ENCODE data around the gene ATP4B. TPM values are rescaled to one million over a fixed set of nuclear protein-coding genes. Genes with fewer than 3 reads are reported as not detected.

ATP4B gene
- total RNA-seq, 2 donors from 2014 or later = not detected

- Histone ChIP-seq H3K4me3 (no peak overlapping the region), H3K27me3 (no peaks in the 10 kb centered on the region), H3K9me3 (no peaks in the 10 kb centered on the region), H3K27ac (no peak overlapping the region), H3K4me1 (no peaks in the 10 kb centered on the region), H3K36me3 (no peaks in the 10 kb centered on the region)
- no peak for DNase-seq (ENCODE audit: low spot score)
- TF ChIP-seq CTCF (IDR thresholded peaks at IDR 0.05) = no peak
Measured at GRCh38 chr13:113607889-113608635, 49.9 kb downstream of the ATP4B start.

GRCh38 chr13:113607056-113607888 lies 50.7 kb downstream of the ATP4B start:
- Histone ChIP-seq H3K4me1 (no peaks in the 10 kb centered on the region), H3K27ac (no peak overlapping the region), H3K27me3 (no peaks in the 10 kb centered on the region), H3K9me3 (no peaks in the 10 kb centered on the region), H3K36me3 (no peaks in the 10 kb centered on the region), H3K4me3 (no peak overlapping the region)
- DNase-seq (ENCODE audit: low spot score) = no peak
- TF ChIP-seq CTCF (IDR thresholded peaks at IDR 0.05) = no peak

- no peak overlapping the region for H3K27ac ChIP-seq
- H3K4me1 ChIP-seq = no peaks in the 10 kb centered on the region
- no peaks in the 10 kb centered on the region for H3K9me3 ChIP-seq
- DNase-seq (ENCODE audit: low spot score) = no peak
- TF ChIP-seq CTCF (IDR thresholded peaks at IDR 0.05) = no peak
- no peaks in the 10 kb centered on the region for H3K27me3 ChIP-seq
- no peak overlapping the region for H3K4me3 ChIP-seq
- H3K36me3 ChIP-seq = no peaks in the 10 kb centered on the region
Measured at GRCh38 chr13:113605866-113606438, 52.0 kb downstream of the ATP4B start.

- H3K4me1 ChIP-seq = no peaks in the 10 kb centered on the region
- H3K27me3 ChIP-seq = no peaks in the 10 kb centered on the region
- H3K9me3 ChIP-seq = no peaks in the 10 kb centered on the region
- no peaks in the 10 kb centered on the region for H3K36me3 ChIP-seq
- no peak for TF ChIP-seq CTCF (IDR thresholded peaks at IDR 0.05)
- no peak overlapping the region for H3K4me3 ChIP-seq
- no peak overlapping the region for H3K27ac ChIP-seq
- no peak for DNase-seq (ENCODE audit: low spot score)
Measured at GRCh38 chr13:113605461-113605860, 52.5 kb downstream of the ATP4B start.

GRCh38 chr13:113604186-113604585 lies 53.8 kb downstream of the ATP4B start:
- Histone ChIP-seq H3K9me3 (no peaks in the 10 kb centered on the region), H3K4me1 (no peaks in the 10 kb centered on the region), H3K27me3 (no peaks in the 10 kb centered on the region), H3K27ac (no peak overlapping the region), H3K36me3 (no peaks in the 10 kb centered on the region), H3K4me3 (no peak overlapping the region)
- TF ChIP-seq CTCF (IDR thresholded peaks at IDR 0.05) = no peak
- DNase-seq (ENCODE audit: low spot score) = no peak

All from right atrium auricular region (tissue), 2 donors.